HG03060 (cell line): ENCODE measurements around the gene ARHGAP22.

Experiments used
- ATAC-seq: cut with Tn5 transposase; IDR thresholded peaks from one replicate; pipeline ENCODE4 v1.9.1; 2021; ENCODE audit warnings: low read depth, moderate number of reproducible peaks; ENCODE audit not compliant: unreplicated experiment

Gene ARHGAP22

GRCh38 chr10:48503293-48503911 is 101.5 kb downstream of the ARHGAP22 start:
- ATAC-seq = no peak

- no peak for ATAC-seq
Observed at GRCh38 chr10:48502791-48503190, 102.1 kb downstream of the ARHGAP22 start.

GRCh38 chr10:48501787-48502771 is 102.8 kb downstream of the ARHGAP22 start:
- ATAC-seq = no peak

GRCh38 chr10:48501226-48501625 is 103.6 kb downstream of the ARHGAP22 start:
- no peak for ATAC-seq

- ATAC-seq = no peak
Observed at GRCh38 chr10:48500771-48501170, 104.1 kb downstream of the ARHGAP22 start.

- ATAC-seq = no peak
Observed at GRCh38 chr10:48498940-48499510, 105.8 kb downstream of the ARHGAP22 start.

GRCh38 chr10:48497780-48498770 is 106.8 kb downstream of the ARHGAP22 start:
- no peak for ATAC-seq

- no peak for ATAC-seq
Observed at GRCh38 chr10:48496831-48497779, 107.8 kb downstream of the ARHGAP22 start.

GRCh38 chr10:48496105-48496830 is 108.6 kb downstream of the ARHGAP22 start:
- no peak for ATAC-seq

GRCh38 chr10:48495282-48496045 is 109.4 kb downstream of the ARHGAP22 start:
- no peak for ATAC-seq

- ATAC-seq = no peak
Observed at GRCh38 chr10:48494611-48495010, 110.3 kb downstream of the ARHGAP22 start.

GRCh38 chr10:48494073-48494472 is 110.8 kb downstream of the ARHGAP22 start:
- ATAC-seq = no peak

- no peak for ATAC-seq
Observed at GRCh38 chr10:48493083-48493871, 111.6 kb downstream of the ARHGAP22 start.

GRCh38 chr10:48492201-48492600 is 112.7 kb downstream of the ARHGAP22 start:
- ATAC-seq = no peak

GRCh38 chr10:48491392-48492139 is 113.3 kb downstream of the ARHGAP22 start:
- ATAC-seq = no peak

- ATAC-seq = no peak
Observed at GRCh38 chr10:48490946-48491345, 113.9 kb downstream of the ARHGAP22 start.
